Tibial nerve (tissue), 4 donors: Measurements from ENCODE around the gene DAPK1. TPM values are rescaled to one million over a fixed set of nuclear protein-coding genes. Genes with fewer than 3 reads are reported as not detected.

Source experiments
- DNase-seq, 2 donors: peaks; one replicate each; pipeline ENCODE4 v3.0.0-alpha.2; 2019; ENCODE audit warnings: low spot score in 2 of 2
- H3K27ac ChIP-seq, 4 donors: fragments of 200-600 bp; sonication (generic) in 3 of 4; one replicate each; pipeline ENCODE4 v1.5.1; 2017 to 2019; ENCODE audit warnings: mild to moderate bottlenecking in 1 of 4
- H3K27me3 ChIP-seq, 2 donors: fragments of 200-600 bp; sonication (generic) in 1 of 2; one replicate each; pipeline versions ENCODE4 v1.5.1 to v1.6.0; 2017 to 2019
- H3K36me3 ChIP-seq, 3 donors: fragments of 200-600 bp; sonication (generic); one replicate each; pipeline ENCODE4 v1.5.1; 2018 to 2019
- H3K4me1 ChIP-seq, 4 donors: fragments of 200-600 bp; sonication (generic) in 3 of 4; one replicate each; pipeline ENCODE4 v1.5.1; 2017 to 2019
- H3K4me3 ChIP-seq, 4 donors: fragments of 200-600 bp; sonication (generic) in 3 of 4; one replicate each; pipeline ENCODE4 v1.5.1; 2017 to 2019; ENCODE audit warnings: mild to moderate bottlenecking in 1 of 4, moderate library complexity in 1 of 4
- H3K9me3 ChIP-seq, 4 donors: fragments of 200-600 bp; sonication (generic) in 3 of 4; one replicate each; pipeline ENCODE4 v1.5.1; 2017 to 2019
- EP300 ChIP-seq, 2 donors: sonication (generic); formaldehyde crosslinking; IDR thresholded peaks; one replicate each; pipeline ENCODE4 v1.6.1; 2017; ENCODE audit warnings: antibody characterized with exemption in 2 of 2, mild to moderate bottlenecking in 1 of 2
- POLR2A ChIP-seq, 2 donors: fragments of 450-650 bp; IDR thresholded peaks; one replicate each; pipeline ENCODE4 v1.6.1; 2017; ENCODE audit warnings: antibody characterized with exemption in 2 of 2, mild to moderate bottlenecking in 2 of 2, moderate library complexity in 2 of 2
- WGBS, 2 donors: methylation state at CpG; one replicate each; pipeline ENCODE4 v1.1.5; 2018; 5-methylcytosine and 5-hydroxymethylcytosine counted together
- total RNA-seq, 4 donors: library from RNA; depleted of rRNA; stranded (reverse); fragments of >200 nt; gene quantifications; one replicate each; pipeline ENCODE4 v1.1.0, GENCODE V29; 2016
- TF ChIP-seq, protein P1 (sequence below), 5 experiments: fragments of 200-600 bp in 3 of 5; fragments of 450-650 bp in 2 of 5; sonication (generic) in 3 of 5; IDR thresholded peaks; one replicate each; pipeline ENCODE4 v1.5.1; 2016 to 2019; ENCODE audit warnings: antibody characterized with exemption in 5 of 5, mild to moderate bottlenecking in 3 of 5, moderate library complexity in 2 of 5

The DAPK1 gene
- total RNA-seq, 4 donors from 2014 or later: 58.8 to 97.3 (median 64.2) TPM

DNA sequence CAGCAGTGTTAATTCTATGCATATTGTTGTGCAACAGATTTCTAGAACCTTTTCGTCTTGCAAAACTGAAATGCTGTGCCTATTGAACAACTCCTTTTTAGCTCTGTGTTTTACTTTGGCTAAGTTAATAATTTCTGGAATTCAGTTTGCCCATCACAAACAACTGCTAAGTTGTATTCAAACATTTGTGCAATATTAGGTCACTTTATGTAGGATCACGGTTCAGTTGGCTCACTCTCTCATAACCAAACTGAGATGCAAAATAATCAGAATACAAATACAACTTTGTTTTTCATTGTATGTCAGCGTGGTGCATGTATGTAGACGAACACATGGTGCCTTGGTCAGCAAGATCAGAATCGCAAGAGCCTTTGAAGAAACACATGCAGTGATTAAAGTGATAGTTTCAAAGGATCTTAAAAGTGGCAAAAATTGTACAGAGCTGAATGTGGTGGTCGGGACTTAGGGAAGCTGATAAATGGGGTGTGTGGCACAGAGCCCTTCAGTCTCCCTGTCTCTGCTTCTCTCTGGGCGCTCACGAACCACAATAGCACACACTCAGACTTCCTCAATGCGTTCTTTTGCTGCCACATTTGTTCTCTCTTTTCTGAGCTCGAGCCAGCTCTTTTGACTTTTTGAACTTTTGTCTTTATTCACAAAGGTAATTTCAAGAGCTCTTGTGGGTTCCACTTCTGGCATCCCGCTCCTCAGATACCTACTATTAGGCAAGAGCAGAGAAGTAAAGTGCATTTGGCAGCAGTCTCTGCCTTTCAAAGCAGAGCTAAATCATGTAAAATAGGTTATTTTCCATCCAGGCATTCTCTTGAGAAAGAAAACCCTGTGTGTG, 115.8 kb downstream of the DAPK1 start:
- peaks cover 0 to 16% (median 2%) of the 10 kb centered on the region in 4 donors for H3K4me1 ChIP-seq
- TF ChIP-seq, protein P1, sequence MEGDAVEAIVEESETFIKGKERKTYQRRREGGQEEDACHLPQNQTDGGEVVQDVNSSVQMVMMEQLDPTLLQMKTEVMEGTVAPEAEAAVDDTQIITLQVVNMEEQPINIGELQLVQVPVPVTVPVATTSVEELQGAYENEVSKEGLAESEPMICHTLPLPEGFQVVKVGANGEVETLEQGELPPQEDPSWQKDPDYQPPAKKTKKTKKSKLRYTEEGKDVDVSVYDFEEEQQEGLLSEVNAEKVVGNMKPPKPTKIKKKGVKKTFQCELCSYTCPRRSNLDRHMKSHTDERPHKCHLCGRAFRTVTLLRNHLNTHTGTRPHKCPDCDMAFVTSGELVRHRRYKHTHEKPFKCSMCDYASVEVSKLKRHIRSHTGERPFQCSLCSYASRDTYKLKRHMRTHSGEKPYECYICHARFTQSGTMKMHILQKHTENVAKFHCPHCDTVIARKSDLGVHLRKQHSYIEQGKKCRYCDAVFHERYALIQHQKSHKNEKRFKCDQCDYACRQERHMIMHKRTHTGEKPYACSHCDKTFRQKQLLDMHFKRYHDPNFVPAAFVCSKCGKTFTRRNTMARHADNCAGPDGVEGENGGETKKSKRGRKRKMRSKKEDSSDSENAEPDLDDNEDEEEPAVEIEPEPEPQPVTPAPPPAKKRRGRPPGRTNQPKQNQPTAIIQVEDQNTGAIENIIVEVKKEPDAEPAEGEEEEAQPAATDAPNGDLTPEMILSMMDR (IDR thresholded peaks at IDR 0.05): no peak
- TF ChIP-seq EP300 (IDR thresholded peaks at IDR 0.05) (no peak), POLR2A (IDR thresholded peaks at IDR 0.05) (no peak)
- H3K4me3 ChIP-seq: no peak overlapping the region
- no peaks in the 10 kb centered on the region for H3K27me3 ChIP-seq
- H3K9me3 ChIP-seq: no peaks in the 10 kb centered on the region
- no peaks in the 10 kb centered on the region for H3K36me3 ChIP-seq
- no peak for DNase-seq
- 37 to 39% methylated on average over 10 to 11 of the region's 11 CpGs for WGBS, 2 donors
- no peak overlapping the region for H3K27ac ChIP-seq

DNA sequence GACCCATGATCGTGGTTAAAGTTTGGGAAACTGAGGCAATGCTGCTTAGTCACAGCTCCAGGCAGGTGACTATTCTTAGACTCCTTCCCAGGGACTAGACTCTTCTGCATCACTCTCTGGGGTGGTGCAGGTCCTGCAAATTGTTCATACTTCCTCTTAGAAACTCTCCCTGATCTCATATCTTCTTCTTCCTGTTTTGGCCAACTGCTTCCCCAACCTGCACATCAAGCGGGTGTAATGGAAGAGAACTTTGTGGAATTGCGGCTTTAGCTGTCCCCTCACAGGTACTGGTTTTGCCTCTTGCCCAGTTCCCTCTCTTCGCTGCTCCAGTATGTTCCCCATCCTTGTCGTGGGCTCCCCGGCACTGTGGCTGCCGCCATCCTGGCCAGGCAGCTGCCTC, 116.7 kb downstream of the DAPK1 start:
- Histone ChIP-seq H3K4me3 (no peak overlapping the region), H3K36me3 (no peaks in the 10 kb centered on the region), H3K9me3 (peaks cover 0 to 2% (median 0%) of the 10 kb centered on the region in 4 donors), H3K27me3 (no peaks in the 10 kb centered on the region), H3K4me1 (peaks cover 0 to 16% (median 2%) of the 10 kb centered on the region in 4 donors), H3K27ac (no peak overlapping the region)
- TF ChIP-seq, protein P1 (IDR thresholded peaks at IDR 0.05): no peak
- no peak for TF ChIP-seq POLR2A (IDR thresholded peaks at IDR 0.05)
- no peak for TF ChIP-seq EP300 (IDR thresholded peaks at IDR 0.05)
- WGBS, 2 donors: 69 to 85% methylated on average over 7 of the region's 7 CpGs
- DNase-seq: no peak

DNA sequence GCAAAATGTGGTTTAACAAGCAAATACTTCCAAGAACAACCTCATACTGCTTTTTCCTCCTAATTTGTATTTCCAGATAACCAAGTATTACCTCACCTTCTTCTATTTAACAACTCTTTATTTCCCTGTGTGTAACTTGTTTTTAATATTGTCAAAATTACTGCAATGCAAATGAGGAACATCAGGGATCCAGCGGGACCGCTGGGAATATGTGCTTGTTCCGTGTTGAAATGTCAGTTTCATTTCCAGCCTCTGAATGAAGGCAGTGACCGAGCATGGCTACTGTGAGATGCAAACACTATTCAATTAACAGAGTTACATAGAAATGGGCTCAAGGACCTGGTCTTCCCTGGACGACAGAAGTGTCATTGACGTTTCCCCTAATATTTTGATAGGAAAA, 117.5 kb downstream of the DAPK1 start:
- TF ChIP-seq POLR2A (IDR thresholded peaks at IDR 0.05): no peak
- TF ChIP-seq, protein P1 (IDR thresholded peaks at IDR 0.05): no peak
- no peak for TF ChIP-seq EP300 (IDR thresholded peaks at IDR 0.05)
- no peaks in the 10 kb centered on the region for H3K27me3 ChIP-seq
- H3K4me1 ChIP-seq: peaks cover 0 to 16% (median 2%) of the 10 kb centered on the region in 4 donors
- no peaks in the 10 kb centered on the region for H3K36me3 ChIP-seq
- H3K4me3 ChIP-seq: no peak overlapping the region
- DNase-seq: no peak
- 81 to 86% methylated on average over 6 of the region's 6 CpGs for WGBS, 2 donors
- no peak overlapping the region for H3K27ac ChIP-seq
- H3K9me3 ChIP-seq: peaks cover 0 to 2% (median 0%) of the 10 kb centered on the region in 4 donors

DNA sequence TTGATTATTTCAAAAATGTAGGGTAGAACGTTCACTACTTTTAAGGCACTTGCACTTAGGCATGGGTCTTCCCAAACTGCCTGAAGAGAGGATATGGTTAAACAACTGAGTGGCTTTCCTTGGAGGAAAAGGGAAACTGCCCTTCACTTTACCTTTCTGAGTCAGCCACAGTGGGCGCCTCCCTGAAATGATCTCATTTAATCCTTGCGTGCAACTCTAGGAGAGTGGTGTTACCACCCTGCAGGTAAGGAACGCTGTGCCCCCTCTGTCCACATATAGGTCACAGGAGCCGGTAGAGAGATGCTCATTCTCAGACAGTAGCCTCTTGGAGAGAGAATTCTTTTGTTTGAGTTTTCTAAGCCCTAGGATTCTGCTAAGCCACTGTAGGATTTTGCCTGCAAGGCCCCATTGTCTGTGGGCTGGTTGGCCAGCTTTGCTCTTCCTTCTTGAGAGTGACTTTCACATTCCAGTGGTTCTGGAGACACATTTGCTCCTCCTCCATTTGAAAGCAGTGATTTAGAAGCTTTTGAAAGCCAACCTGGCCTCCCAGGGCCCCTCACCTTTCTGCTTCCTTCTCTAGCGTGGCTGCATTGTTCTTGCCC, 118.0 kb downstream of the DAPK1 start:
- TF ChIP-seq, protein P1 (IDR thresholded peaks at IDR 0.05): no peak
- TF ChIP-seq EP300 (IDR thresholded peaks at IDR 0.05) (no peak), POLR2A (IDR thresholded peaks at IDR 0.05) (no peak)
- H3K27me3 ChIP-seq: no peaks in the 10 kb centered on the region
- peaks cover 0 to 2% (median 0%) of the 10 kb centered on the region in 4 donors for H3K9me3 ChIP-seq
- H3K27ac ChIP-seq: no peak overlapping the region
- peaks cover 0 to 16% (median 2%) of the 10 kb centered on the region in 4 donors for H3K4me1 ChIP-seq
- H3K36me3 ChIP-seq: no peaks in the 10 kb centered on the region
- no peak for DNase-seq
- no peak overlapping the region for H3K4me3 ChIP-seq
- WGBS, 2 donors: 89 to 90% methylated on average over 6 of the region's 6 CpGs

DNA sequence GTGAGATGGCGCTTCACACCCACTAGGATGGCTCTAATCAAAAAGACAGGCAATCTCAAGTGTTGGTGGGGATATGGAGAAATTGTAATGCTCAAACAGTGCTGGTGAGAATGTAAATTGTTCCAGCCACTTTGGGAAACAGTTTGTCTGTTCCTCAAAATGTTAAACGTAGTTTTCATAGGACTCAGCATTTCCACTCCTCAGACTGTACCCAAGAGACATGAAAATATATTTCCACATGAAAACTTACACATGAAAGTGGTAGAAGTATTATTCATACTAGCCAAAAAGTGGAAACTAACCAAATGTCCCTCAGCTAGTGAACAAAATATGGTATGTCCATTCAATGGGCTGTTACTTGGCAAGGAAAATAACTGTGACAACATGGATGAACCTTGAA, 120.6 kb downstream of the DAPK1 start:
- Histone ChIP-seq H3K4me3 (no peak overlapping the region), H3K36me3 (no peaks in the 10 kb centered on the region), H3K9me3 (peaks cover 0 to 2% (median 0%) of the 10 kb centered on the region in 4 donors), H3K4me1 (peaks cover 0 to 13% (median 2%) of the 10 kb centered on the region in 4 donors), H3K27me3 (no peaks in the 10 kb centered on the region), H3K27ac (no peak overlapping the region)
- no peak for TF ChIP-seq EP300 (IDR thresholded peaks at IDR 0.05)
- no peak for DNase-seq
- 76 to 80% methylated on average over 2 of the region's 2 CpGs for WGBS, 2 donors
